DOHH2 (cell line): Measurements from ENCODE around the gene BLM.

Source experiments
- CTCF ChIP-seq: fragments of 200-600 bp; sonication (generic); IDR thresholded peaks from one replicate; pipeline ENCODE4 v1.5.1; 2014; ENCODE audit warnings: antibody characterized with exemption, mild to moderate bottlenecking, low read depth, low read length; ENCODE audit not compliant: poor library complexity, severe bottlenecking
- EZH2phosphoT487 ChIP-seq: fragments of 200-600 bp; sonication (generic); IDR thresholded peaks from 2 replicates; pipeline ENCODE4 v1.6.1; 2017; ENCODE audit warnings: borderline replicate concordance, mild to moderate bottlenecking, antibody characterized with exemption, low read length, moderate library complexity, mixed read lengths

DNA sequence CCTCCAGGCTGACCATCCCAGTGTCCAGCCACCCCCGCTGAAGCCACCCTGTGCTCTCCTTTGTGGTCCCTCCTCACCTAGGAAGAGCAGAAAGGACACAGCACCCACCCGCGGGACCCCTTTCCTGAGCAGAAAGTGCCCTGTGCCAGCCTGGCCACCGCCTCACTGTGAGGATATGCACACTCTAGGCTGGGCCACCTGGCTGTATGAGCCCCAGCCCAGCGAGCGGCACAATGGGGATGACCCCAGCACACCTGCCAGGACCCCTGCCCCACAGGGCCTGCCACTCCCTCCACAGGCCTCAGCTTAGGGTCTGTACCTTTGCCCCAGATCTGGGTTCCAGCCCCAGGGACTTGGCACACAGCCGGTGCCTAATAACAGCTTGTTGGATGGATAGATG is 103.3 kb downstream of the BLM start:
- TF ChIP-seq CTCF = no peak
- no peak for TF ChIP-seq EZH2phosphoT487
